Astrocyte (in vitro differentiated cells and primary cell): Measurements from ENCODE around the gene ALPG.

Experiments used
- EZH2 ChIP-seq: IDR thresholded peaks from 2 replicates; pipeline ENCODE4 v1.6.1; 2012; ENCODE audit warnings: mild to moderate bottlenecking, low read length, inconsistent platforms; ENCODE audit not compliant: insufficient read depth
- TF ChIP-seq, protein P1 (sequence below): IDR thresholded peaks from 2 replicates; pipeline ENCODE4 v1.5.1; 2011; ENCODE audit warnings: low read depth, mild to moderate bottlenecking, inconsistent platforms, low read length, moderate library complexity; ENCODE audit not compliant: insufficient read depth

GRCh38 chr2:232386740-232387450, 19.7 kb upstream of the ALPG start:
- TF ChIP-seq, protein P1, sequence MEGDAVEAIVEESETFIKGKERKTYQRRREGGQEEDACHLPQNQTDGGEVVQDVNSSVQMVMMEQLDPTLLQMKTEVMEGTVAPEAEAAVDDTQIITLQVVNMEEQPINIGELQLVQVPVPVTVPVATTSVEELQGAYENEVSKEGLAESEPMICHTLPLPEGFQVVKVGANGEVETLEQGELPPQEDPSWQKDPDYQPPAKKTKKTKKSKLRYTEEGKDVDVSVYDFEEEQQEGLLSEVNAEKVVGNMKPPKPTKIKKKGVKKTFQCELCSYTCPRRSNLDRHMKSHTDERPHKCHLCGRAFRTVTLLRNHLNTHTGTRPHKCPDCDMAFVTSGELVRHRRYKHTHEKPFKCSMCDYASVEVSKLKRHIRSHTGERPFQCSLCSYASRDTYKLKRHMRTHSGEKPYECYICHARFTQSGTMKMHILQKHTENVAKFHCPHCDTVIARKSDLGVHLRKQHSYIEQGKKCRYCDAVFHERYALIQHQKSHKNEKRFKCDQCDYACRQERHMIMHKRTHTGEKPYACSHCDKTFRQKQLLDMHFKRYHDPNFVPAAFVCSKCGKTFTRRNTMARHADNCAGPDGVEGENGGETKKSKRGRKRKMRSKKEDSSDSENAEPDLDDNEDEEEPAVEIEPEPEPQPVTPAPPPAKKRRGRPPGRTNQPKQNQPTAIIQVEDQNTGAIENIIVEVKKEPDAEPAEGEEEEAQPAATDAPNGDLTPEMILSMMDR, result no peak
- TF ChIP-seq EZH2, result peak; percentile 93
